ENCODE results near the gene MYO1D. TPM values are rescaled to one million over a fixed set of nuclear protein-coding genes. Genes with fewer than 3 reads are reported as not detected.

The MYO1D gene
- polyA plus RNA-seq, 2 donors: 31.8 to 43.2 TPM

DNA sequence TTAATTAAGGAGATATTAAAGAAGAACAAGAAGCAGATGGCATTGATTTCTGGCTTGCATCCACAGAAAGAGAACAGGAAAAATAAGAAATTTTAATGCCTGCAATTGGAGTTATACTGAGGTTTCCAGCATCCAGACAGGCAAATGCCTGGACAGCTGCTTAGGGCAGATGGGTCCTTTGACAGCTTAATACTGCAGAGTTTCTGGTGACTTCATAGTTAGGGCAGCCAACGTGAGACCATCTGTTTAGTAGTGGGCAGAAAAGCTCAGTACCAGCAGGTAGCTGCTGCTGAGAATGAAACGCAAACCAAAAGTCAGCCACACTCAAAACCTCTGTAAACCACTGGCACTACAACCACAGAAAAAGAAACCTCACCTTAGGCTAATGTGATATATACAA lies 280.3 kb downstream of the MYO1D start:
- no peaks in the 10 kb centered on the region for H3K36me3 ChIP-seq (ENCODE audit: control insufficient read depth in 2 of 2, insufficient read depth in 2 of 2, low read length in 1 of 2)
- H3K27ac ChIP-seq (ENCODE audit: low read depth in 2 of 2, low read length in 1 of 2): no peak overlapping the region
- no peaks in the 10 kb centered on the region for H3K4me1 ChIP-seq (ENCODE audit: control insufficient read depth in 2 of 2, insufficient read depth in 2 of 2, low read length in 1 of 2)
- no peaks in the 10 kb centered on the region for H3K27me3 ChIP-seq (ENCODE audit: control insufficient read depth in 1 of 2, insufficient read depth in 2 of 2, low read length in 2 of 2)
- no peaks in the 10 kb centered on the region for H3K9me3 ChIP-seq (ENCODE audit: control insufficient read depth in 2 of 2, insufficient read depth in 1 of 2, low read depth in 1 of 2, low read length in 1 of 2)
- WGBS, 2 donors: 52% methylated on average over 2 of the region's 2 CpGs
- no peak overlapping the region for H3K4me3 ChIP-seq (ENCODE audit: low read depth in 1 of 2, low read length in 2 of 2)

GRCh38 chr17:32596206-32596605 lies 280.7 kb downstream of the MYO1D start:
- Histone ChIP-seq H3K9me3 (ENCODE audit: control insufficient read depth in 2 of 2, insufficient read depth in 1 of 2, low read depth in 1 of 2, low read length in 1 of 2) (no peaks in the 10 kb centered on the region), H3K27ac (ENCODE audit: low read depth in 2 of 2, low read length in 1 of 2) (no peak overlapping the region), H3K4me3 (ENCODE audit: low read depth in 1 of 2, low read length in 2 of 2) (no peak overlapping the region), H3K4me1 (ENCODE audit: control insufficient read depth in 2 of 2, insufficient read depth in 2 of 2, low read length in 1 of 2) (no peaks in the 10 kb centered on the region), H3K27me3 (ENCODE audit: control insufficient read depth in 1 of 2, insufficient read depth in 2 of 2, low read length in 2 of 2) (no peaks in the 10 kb centered on the region), H3K36me3 (ENCODE audit: control insufficient read depth in 2 of 2, insufficient read depth in 2 of 2, low read length in 1 of 2) (no peaks in the 10 kb centered on the region)
- WGBS, 2 donors: 84 to 90% methylated on average over 8 of the region's 8 CpGs

- 58 to 73% methylated on average over 1 of the region's 1 CpG for WGBS, 2 donors
- Histone ChIP-seq H3K36me3 (ENCODE audit: control insufficient read depth in 2 of 2, insufficient read depth in 2 of 2, low read length in 1 of 2) (no peaks in the 10 kb centered on the region), H3K9me3 (ENCODE audit: control insufficient read depth in 2 of 2, insufficient read depth in 1 of 2, low read depth in 1 of 2, low read length in 1 of 2) (no peaks in the 10 kb centered on the region)
Observed at GRCh38 chr17:32593003-32593402, 283.9 kb downstream of the MYO1D start.

GRCh38 chr17:32591405-32591804 lies 285.5 kb downstream of the MYO1D start:
- Histone ChIP-seq H3K27me3 (ENCODE audit: control insufficient read depth in 1 of 2, insufficient read depth in 2 of 2, low read length in 2 of 2) (no peaks in the 10 kb centered on the region), H3K4me1 (ENCODE audit: control insufficient read depth in 2 of 2, insufficient read depth in 2 of 2, low read length in 1 of 2) (no peaks in the 10 kb centered on the region), H3K4me3 (ENCODE audit: low read depth in 1 of 2, low read length in 2 of 2) (no peak overlapping the region), H3K27ac (ENCODE audit: low read depth in 2 of 2, low read length in 1 of 2) (no peak overlapping the region), H3K9me3 (ENCODE audit: control insufficient read depth in 2 of 2, insufficient read depth in 1 of 2, low read depth in 1 of 2, low read length in 1 of 2) (no peaks in the 10 kb centered on the region), H3K36me3 (ENCODE audit: control insufficient read depth in 2 of 2, insufficient read depth in 2 of 2, low read length in 1 of 2) (no peaks in the 10 kb centered on the region)
- WGBS, 2 donors: 87 to 92% methylated on average over 3 of the region's 3 CpGs

More at GRCh38 chr17:32593003-32593402, 283.9 kb downstream of the MYO1D start:
- Histone ChIP-seq H3K27ac (ENCODE audit: low read depth in 2 of 2, low read length in 1 of 2) (no peak overlapping the region), H3K4me1 (ENCODE audit: control insufficient read depth in 2 of 2, insufficient read depth in 2 of 2, low read length in 1 of 2) (no peaks in the 10 kb centered on the region), H3K4me3 (ENCODE audit: low read depth in 1 of 2, low read length in 2 of 2) (no peak overlapping the region), H3K27me3 (ENCODE audit: control insufficient read depth in 1 of 2, insufficient read depth in 2 of 2, low read length in 2 of 2) (no peaks in the 10 kb centered on the region)

- 83 to 88% methylated on average over 4 of the region's 4 CpGs for WGBS, 2 donors
- no peak overlapping the region for H3K4me3 ChIP-seq (ENCODE audit: low read depth in 1 of 2, low read length in 2 of 2)
- no peaks in the 10 kb centered on the region for H3K27me3 ChIP-seq (ENCODE audit: control insufficient read depth in 1 of 2, insufficient read depth in 2 of 2, low read length in 2 of 2)
- H3K36me3 ChIP-seq (ENCODE audit: control insufficient read depth in 2 of 2, insufficient read depth in 2 of 2, low read length in 1 of 2): no peaks in the 10 kb centered on the region
- H3K9me3 ChIP-seq (ENCODE audit: control insufficient read depth in 2 of 2, insufficient read depth in 1 of 2, low read depth in 1 of 2, low read length in 1 of 2): no peaks in the 10 kb centered on the region
- H3K27ac ChIP-seq (ENCODE audit: low read depth in 2 of 2, low read length in 1 of 2): no peak overlapping the region
- no peaks in the 10 kb centered on the region for H3K4me1 ChIP-seq (ENCODE audit: control insufficient read depth in 2 of 2, insufficient read depth in 2 of 2, low read length in 1 of 2)
Observed at GRCh38 chr17:32590974-32591373, 285.9 kb downstream of the MYO1D start.

- Histone ChIP-seq H3K4me3 (ENCODE audit: low read depth in 1 of 2, low read length in 2 of 2) (no peak overlapping the region), H3K36me3 (ENCODE audit: control insufficient read depth in 2 of 2, insufficient read depth in 2 of 2, low read length in 1 of 2) (no peaks in the 10 kb centered on the region), H3K27ac (ENCODE audit: low read depth in 2 of 2, low read length in 1 of 2) (no peak overlapping the region), H3K4me1 (ENCODE audit: control insufficient read depth in 2 of 2, insufficient read depth in 2 of 2, low read length in 1 of 2) (no peaks in the 10 kb centered on the region), H3K9me3 (ENCODE audit: control insufficient read depth in 2 of 2, insufficient read depth in 1 of 2, low read depth in 1 of 2, low read length in 1 of 2) (no peaks in the 10 kb centered on the region), H3K27me3 (ENCODE audit: control insufficient read depth in 1 of 2, insufficient read depth in 2 of 2, low read length in 2 of 2) (no peaks in the 10 kb centered on the region)
- 88 to 92% methylated on average over 6 of the region's 6 CpGs for WGBS, 2 donors
Observed at GRCh38 chr17:32588982-32589381, 287.9 kb downstream of the MYO1D start.

GRCh38 chr17:32588135-32588534 lies 288.8 kb downstream of the MYO1D start:
- H3K27me3 ChIP-seq (ENCODE audit: control insufficient read depth in 1 of 2, insufficient read depth in 2 of 2, low read length in 2 of 2): no peaks in the 10 kb centered on the region
- H3K9me3 ChIP-seq (ENCODE audit: control insufficient read depth in 2 of 2, insufficient read depth in 1 of 2, low read depth in 1 of 2, low read length in 1 of 2): no peaks in the 10 kb centered on the region
- no peak overlapping the region for H3K27ac ChIP-seq (ENCODE audit: low read depth in 2 of 2, low read length in 1 of 2)
- no peaks in the 10 kb centered on the region for H3K36me3 ChIP-seq (ENCODE audit: control insufficient read depth in 2 of 2, insufficient read depth in 2 of 2, low read length in 1 of 2)
- H3K4me1 ChIP-seq (ENCODE audit: control insufficient read depth in 2 of 2, insufficient read depth in 2 of 2, low read length in 1 of 2): no peaks in the 10 kb centered on the region
- 29 to 58% methylated on average over 3 of the region's 3 CpGs for WGBS, 2 donors
- no peak overlapping the region for H3K4me3 ChIP-seq (ENCODE audit: low read depth in 1 of 2, low read length in 2 of 2)

DNA sequence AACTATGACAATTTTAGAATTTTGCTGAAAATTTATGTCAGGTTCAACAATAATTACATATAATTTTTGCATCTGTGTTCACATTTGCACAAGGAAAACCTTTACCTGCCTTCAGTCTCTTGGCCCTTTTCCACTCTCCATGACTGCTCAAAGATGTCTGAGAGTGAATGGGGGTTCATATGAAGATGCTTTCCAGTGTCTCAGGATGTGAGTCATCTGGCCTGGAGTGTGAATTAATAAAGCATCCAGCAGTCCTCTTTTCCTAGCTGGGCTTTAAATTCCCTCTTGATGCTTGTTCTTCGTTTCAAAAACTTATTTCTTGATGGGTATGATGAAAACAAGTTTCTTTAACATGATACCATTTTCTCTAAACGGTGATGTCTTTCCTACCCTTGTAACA lies 290.3 kb downstream of the MYO1D start:
- Histone ChIP-seq H3K4me3 (ENCODE audit: low read depth in 1 of 2, low read length in 2 of 2) (no peak overlapping the region), H3K9me3 (ENCODE audit: control insufficient read depth in 2 of 2, insufficient read depth in 1 of 2, low read depth in 1 of 2, low read length in 1 of 2) (peaks cover 0 to 2% of the 10 kb centered on the region in 2 donors), H3K4me1 (ENCODE audit: control insufficient read depth in 2 of 2, insufficient read depth in 2 of 2, low read length in 1 of 2) (no peaks in the 10 kb centered on the region), H3K27me3 (ENCODE audit: control insufficient read depth in 1 of 2, insufficient read depth in 2 of 2, low read length in 2 of 2) (no peaks in the 10 kb centered on the region), H3K27ac (ENCODE audit: low read depth in 2 of 2, low read length in 1 of 2) (no peak overlapping the region), H3K36me3 (ENCODE audit: control insufficient read depth in 2 of 2, insufficient read depth in 2 of 2, low read length in 1 of 2) (no peaks in the 10 kb centered on the region)
- WGBS, 2 donors: 79% methylated on average over 2 of the region's 2 CpGs

GRCh38 chr17:32584792-32585191 lies 292.1 kb downstream of the MYO1D start:
- peaks cover 0 to 2% of the 10 kb centered on the region in 2 donors for H3K9me3 ChIP-seq (ENCODE audit: control insufficient read depth in 2 of 2, insufficient read depth in 1 of 2, low read depth in 1 of 2, low read length in 1 of 2)
- H3K4me1 ChIP-seq (ENCODE audit: control insufficient read depth in 2 of 2, insufficient read depth in 2 of 2, low read length in 1 of 2): no peaks in the 10 kb centered on the region
- no peaks in the 10 kb centered on the region for H3K36me3 ChIP-seq (ENCODE audit: control insufficient read depth in 2 of 2, insufficient read depth in 2 of 2, low read length in 1 of 2)
- H3K27me3 ChIP-seq (ENCODE audit: control insufficient read depth in 1 of 2, insufficient read depth in 2 of 2, low read length in 2 of 2): no peaks in the 10 kb centered on the region
- WGBS, 2 donors: 85% methylated on average over 1 of the region's 1 CpG
- no peak overlapping the region for H3K27ac ChIP-seq (ENCODE audit: low read depth in 2 of 2, low read length in 1 of 2)
- no peak overlapping the region for H3K4me3 ChIP-seq (ENCODE audit: low read depth in 1 of 2, low read length in 2 of 2)

GRCh38 chr17:32583053-32583452 lies 293.9 kb downstream of the MYO1D start:
- no peaks in the 10 kb centered on the region for H3K36me3 ChIP-seq (ENCODE audit: control insufficient read depth in 2 of 2, insufficient read depth in 2 of 2, low read length in 1 of 2)
- WGBS, 2 donors: 89 to 95% methylated on average over 1 of the region's 1 CpG
- no peaks in the 10 kb centered on the region for H3K4me1 ChIP-seq (ENCODE audit: control insufficient read depth in 2 of 2, insufficient read depth in 2 of 2, low read length in 1 of 2)
- H3K27ac ChIP-seq (ENCODE audit: low read depth in 2 of 2, low read length in 1 of 2): no peak overlapping the region
- no peak overlapping the region for H3K4me3 ChIP-seq (ENCODE audit: low read depth in 1 of 2, low read length in 2 of 2)
- peaks cover 0 to 2% of the 10 kb centered on the region in 2 donors for H3K9me3 ChIP-seq (ENCODE audit: control insufficient read depth in 2 of 2, insufficient read depth in 1 of 2, low read depth in 1 of 2, low read length in 1 of 2)
- no peaks in the 10 kb centered on the region for H3K27me3 ChIP-seq (ENCODE audit: control insufficient read depth in 1 of 2, insufficient read depth in 2 of 2, low read length in 2 of 2)
